SK-N-SH (cell line): ENCODE measurements around the gene CLDND1. TPM values are rescaled to one million over a fixed set of nuclear protein-coding genes. Genes with fewer than 3 reads are reported as not detected.

Experiments used
- CTCF ChIA-PET: fragments of 300-600, 350-600 bp; formaldehyde crosslinking; extraction: SDS; loops from one replicate; lab custom pipeline; 2021; lab: Yijun Ruan, JAX
- POLR2A ChIA-PET: fragments of 350-600 bp; sonication (Branson Sonifier 250); formaldehyde crosslinking; extraction: SDS; loops from one replicate; lab custom pipeline; 2020; ENCODE audit warnings: antibody characterized with exemption, inconsistent platforms; lab: Yijun Ruan, JAX
- DNase-seq: peaks from one replicate; pipeline ENCODE4 v3.0.0; 2012
- H2AFZ ChIP-seq: fragments of 200-600 bp; sonication (generic); 2 replicates; pipeline ENCODE4 v1.8.1; 2016; ENCODE audit warnings: antibody characterized with exemption, mild to moderate bottlenecking, low read depth
- H3F3A ChIP-seq: fragments of 200-600 bp; sonication (generic); replicated peaks from 2 replicates; pipeline ENCODE3; 2016; ENCODE audit warnings: antibody characterized with exemption, mild to moderate bottlenecking; ENCODE audit not compliant: insufficient read depth
- H3K27ac ChIP-seq, 2 experiments: fragments of 200-500 bp in 1 of 2; fragments of 200-600 bp in 1 of 2; sonication (Bioruptor generic) in 1 of 2; sonication (generic), shearing (Covaris generic) in 1 of 2; 2 replicates each; pipeline versions ENCODE4 v1.5.1 to v1.6.1; 2014 to 2016; ENCODE audit warnings: low read depth in 2 of 2, inconsistent platforms in 1 of 2, low read length in 1 of 2, mild to moderate bottlenecking in 1 of 2, mixed read lengths in 1 of 2
- H3K27me3 ChIP-seq: fragments of 200-600 bp; sonication (generic), shearing (Covaris generic); 2 replicates; pipeline ENCODE4 v1.6.1; 2016; ENCODE audit warnings: mixed run types; ENCODE audit not compliant: insufficient read depth
- H3K36me3 ChIP-seq, 2 experiments: fragments of 200-500 bp in 1 of 2; fragments of 200-600 bp in 1 of 2; sonication (Bioruptor generic) in 1 of 2; sonication (generic) in 1 of 2; replicated peaks in 1 of 2; 2 replicates each; pipeline versions ENCODE3 to v1.5.1; 2014 to 2016; ENCODE audit warnings: low read length in 1 of 2, mild to moderate bottlenecking in 1 of 2; ENCODE audit not compliant: insufficient read depth in 2 of 2, control insufficient read depth in 1 of 2
- H3K4me1 ChIP-seq, 2 experiments: fragments of 200-500 bp in 1 of 2; fragments of 200-600 bp in 1 of 2; sonication (Bioruptor generic) in 1 of 2; sonication (generic), shearing (Covaris generic) in 1 of 2; 2 replicates each; pipeline versions ENCODE4 v1.5.1 to v1.6.1; 2014 to 2016; ENCODE audit warnings: low read depth in 1 of 2, low read length in 1 of 2, mixed run types in 1 of 2; ENCODE audit not compliant: insufficient read depth in 2 of 2, control insufficient read depth in 1 of 2
- H3K4me2 ChIP-seq: fragments of 200-600 bp; sonication (generic), shearing (Covaris generic); 2 replicates; pipeline ENCODE4 v1.6.1; 2017; ENCODE audit warnings: mixed run types
- H3K4me3 ChIP-seq, 2 experiments: fragments of 200-500 bp in 1 of 2; fragments of 200-600 bp in 1 of 2; sonication (Bioruptor generic) in 1 of 2; sonication (generic), shearing (Covaris generic) in 1 of 2; 2 replicates each; pipeline versions ENCODE4 v1.5.1 to v1.8.1; 2014 to 2016; ENCODE audit warnings: low read depth in 2 of 2, inconsistent platforms in 1 of 2, low read length in 1 of 2, mild to moderate bottlenecking in 1 of 2, mixed read lengths in 1 of 2, moderate library complexity in 1 of 2
- H3K79me2 ChIP-seq: fragments of 200-600 bp; sonication (generic); 2 replicates; pipeline ENCODE4 v1.8.1; 2017; ENCODE audit warnings: mild to moderate bottlenecking; ENCODE audit not compliant: insufficient read depth
- H3K9ac ChIP-seq: fragments of 200-600 bp; sonication (generic); 2 replicates; pipeline ENCODE4 v1.6.1; 2017; ENCODE audit warnings: mixed run types
- H3K9me2 ChIP-seq: fragments of 200-600 bp; sonication (generic); 2 replicates; pipeline ENCODE4 v1.6.1; 2017; ENCODE audit warnings: mixed run types
- H3K9me3 ChIP-seq: fragments of 200-600 bp; sonication (generic); 2 replicates; pipeline ENCODE4 v1.6.1; 2017; ENCODE audit warnings: mixed run types, mild to moderate bottlenecking, moderate library complexity
- H4K20me1 ChIP-seq: fragments of 200-600 bp; sonication (generic); 2 replicates; pipeline ENCODE4 v1.6.1; 2017; ENCODE audit warnings: mild to moderate bottlenecking, mixed run types; ENCODE audit not compliant: insufficient read depth
- EP300 ChIP-seq, 2 experiments: IDR thresholded peaks; 2 replicates each; pipeline versions ENCODE4 v1.4.0 to v1.6.1; 2012; ENCODE audit warnings: borderline replicate concordance in 1 of 2, low read depth in 1 of 2, low read length in 1 of 2
- FOSL2 ChIP-seq: IDR thresholded peaks from 2 replicates; pipeline ENCODE4 v1.4.0; 2012; ENCODE audit warnings: low read depth, mild to moderate bottlenecking, moderate library complexity, borderline replicate concordance
- FOXJ3 ChIP-seq: sonication (generic); formaldehyde crosslinking; IDR thresholded peaks from 2 replicates; pipeline ENCODE4 v1.5.1; 2020; ENCODE audit warnings: mild to moderate bottlenecking, missing genetic modification reagents
- GABPA ChIP-seq: IDR thresholded peaks from 2 replicates; pipeline ENCODE4 v1.4.0; 2012; ENCODE audit warnings: low read depth, mild to moderate bottlenecking
- MEF2A ChIP-seq: IDR thresholded peaks from 2 replicates; pipeline ENCODE4 v1.4.0; 2012; ENCODE audit warnings: low read depth, borderline replicate concordance
- RXRA ChIP-seq: IDR thresholded peaks from 2 replicates; pipeline ENCODE4 v1.4.0; 2012; ENCODE audit warnings: low read depth, mild to moderate bottlenecking, borderline replicate concordance
- SMC3 ChIP-seq: IDR thresholded peaks from 2 replicates; pipeline ENCODE4 v1.6.1; 2012; ENCODE audit warnings: low read depth, low read length, improper control_type of control experiment
- TAF1 ChIP-seq: IDR thresholded peaks from 2 replicates; pipeline ENCODE4 v1.6.1; 2012; ENCODE audit warnings: low read depth, mild to moderate bottlenecking, low read length, moderate library complexity, borderline replicate concordance
- TCF12 ChIP-seq: IDR thresholded peaks from 2 replicates; pipeline ENCODE4 v1.4.0; 2012
- WGBS: methylation state at CpG from one replicate; pipeline ENCODE4 v1.1.6; 2017; ENCODE audit warnings: low lambda C conversion rate; 5-methylcytosine and 5-hydroxymethylcytosine counted together
- polyA plus RNA-seq, 3 experiments: library from polyadenylated mRNA; depleted of rRNA; stranded (reverse); fragments of >200 nt; gene quantifications; 2 replicates each; pipeline ENCODE4 v1.2.3, GENCODE V29; 2012
- TF ChIP-seq, protein P1 (sequence below): IDR thresholded peaks from 2 replicates; pipeline ENCODE4; 2012
- TF ChIP-seq, protein P2 (sequence below): fragments of 150-350 bp; IDR thresholded peaks from 2 replicates; pipeline ENCODE4 v1.6.1; 2016; ENCODE audit warnings: mild to moderate bottlenecking, low read depth, low read length
- TF ChIP-seq, protein P3 (sequence below): IDR thresholded peaks from 2 replicates; pipeline ENCODE4 v1.4.0; 2012; ENCODE audit warnings: low read depth, borderline replicate concordance

The CLDND1 gene
- polyA plus RNA-seq, 1 of the 3 experiments (the other 2 are of a cell fraction) = 110 TPM

DNA sequence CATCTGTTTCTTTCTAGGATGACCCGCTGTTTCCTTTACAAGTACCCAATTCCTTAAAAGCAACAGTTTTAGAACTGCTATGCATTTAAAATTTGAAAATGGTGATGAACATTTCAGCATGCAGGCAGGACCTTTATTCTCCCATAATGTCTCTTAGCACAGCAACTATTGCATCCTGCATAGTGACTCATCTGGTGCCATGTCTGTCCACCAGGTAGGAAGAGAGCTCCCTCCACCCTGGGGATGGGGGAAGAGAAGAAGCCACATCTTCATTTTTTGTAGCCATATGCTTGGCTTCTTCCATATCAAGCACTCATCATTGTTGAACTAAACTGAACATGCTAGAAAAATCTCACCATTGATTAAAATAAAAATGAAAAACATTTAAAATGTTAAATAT, 19.0 kb upstream of the CLDND1 start:
- no peak overlapping the region for H2AFZ ChIP-seq
- WGBS = 12% methylated on average over 1 of the region's 1 CpG
- peaks cover 4% of the 10 kb centered on the region; the same call in 1 of the 2 replicates for H3K27me3 ChIP-seq
- H3F3A ChIP-seq = peaks cover 3% of the 10 kb centered on the region
- no peaks in the 10 kb centered on the region for H3K36me3 ChIP-seq
- H3K9me2 ChIP-seq = no peaks in the 10 kb centered on the region
- ChIA-PET POLR2A (no interaction called here), CTCF (interaction anchor here (1.4 kb wide), 1 partner anchor 11 kb away, joined by 3 read pairs; no protein-coding TSS in a partner anchor)
- H4K20me1 ChIP-seq = no peaks in the 10 kb centered on the region
- H3K9ac ChIP-seq = no peak overlapping the region
- no peaks in the 10 kb centered on the region for H3K79me2 ChIP-seq
- H3K4me3 ChIP-seq = no peak overlapping the region
- 0 out of 2 replicates have a peak, but pooled peaks cover 4% of the 10 kb centered on the region for H3K9me3 ChIP-seq
- no peaks in the 10 kb centered on the region for H3K4me1 ChIP-seq
- H3K27ac ChIP-seq = no peak overlapping the region
- no peak for TF ChIP-seq SMC3
- TF ChIP-seq RXRA = no peak
- TF ChIP-seq, protein P1, sequence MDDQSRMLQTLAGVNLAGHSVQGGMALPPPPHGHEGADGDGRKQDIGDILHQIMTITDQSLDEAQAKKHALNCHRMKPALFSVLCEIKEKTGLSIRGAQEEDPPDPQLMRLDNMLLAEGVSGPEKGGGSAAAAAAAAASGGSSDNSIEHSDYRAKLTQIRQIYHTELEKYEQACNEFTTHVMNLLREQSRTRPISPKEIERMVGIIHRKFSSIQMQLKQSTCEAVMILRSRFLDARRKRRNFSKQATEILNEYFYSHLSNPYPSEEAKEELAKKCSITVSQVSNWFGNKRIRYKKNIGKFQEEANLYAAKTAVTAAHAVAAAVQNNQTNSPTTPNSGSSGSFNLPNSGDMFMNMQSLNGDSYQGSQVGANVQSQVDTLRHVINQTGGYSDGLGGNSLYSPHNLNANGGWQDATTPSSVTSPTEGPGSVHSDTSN = no peak
- TF ChIP-seq GABPA = no peak
- TF ChIP-seq, protein P2, sequence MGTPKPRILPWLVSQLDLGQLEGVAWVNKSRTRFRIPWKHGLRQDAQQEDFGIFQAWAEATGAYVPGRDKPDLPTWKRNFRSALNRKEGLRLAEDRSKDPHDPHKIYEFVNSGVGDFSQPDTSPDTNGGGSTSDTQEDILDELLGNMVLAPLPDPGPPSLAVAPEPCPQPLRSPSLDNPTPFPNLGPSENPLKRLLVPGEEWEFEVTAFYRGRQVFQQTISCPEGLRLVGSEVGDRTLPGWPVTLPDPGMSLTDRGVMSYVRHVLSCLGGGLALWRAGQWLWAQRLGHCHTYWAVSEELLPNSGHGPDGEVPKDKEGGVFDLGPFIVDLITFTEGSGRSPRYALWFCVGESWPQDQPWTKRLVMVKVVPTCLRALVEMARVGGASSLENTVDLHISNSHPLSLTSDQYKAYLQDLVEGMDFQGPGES = no peak
- TF ChIP-seq MEF2A = no peak
- TF ChIP-seq FOSL2 = no peak
- no peak for TF ChIP-seq FOXJ3 (CRISPR knock-in tag)
- TF ChIP-seq, protein P3, sequence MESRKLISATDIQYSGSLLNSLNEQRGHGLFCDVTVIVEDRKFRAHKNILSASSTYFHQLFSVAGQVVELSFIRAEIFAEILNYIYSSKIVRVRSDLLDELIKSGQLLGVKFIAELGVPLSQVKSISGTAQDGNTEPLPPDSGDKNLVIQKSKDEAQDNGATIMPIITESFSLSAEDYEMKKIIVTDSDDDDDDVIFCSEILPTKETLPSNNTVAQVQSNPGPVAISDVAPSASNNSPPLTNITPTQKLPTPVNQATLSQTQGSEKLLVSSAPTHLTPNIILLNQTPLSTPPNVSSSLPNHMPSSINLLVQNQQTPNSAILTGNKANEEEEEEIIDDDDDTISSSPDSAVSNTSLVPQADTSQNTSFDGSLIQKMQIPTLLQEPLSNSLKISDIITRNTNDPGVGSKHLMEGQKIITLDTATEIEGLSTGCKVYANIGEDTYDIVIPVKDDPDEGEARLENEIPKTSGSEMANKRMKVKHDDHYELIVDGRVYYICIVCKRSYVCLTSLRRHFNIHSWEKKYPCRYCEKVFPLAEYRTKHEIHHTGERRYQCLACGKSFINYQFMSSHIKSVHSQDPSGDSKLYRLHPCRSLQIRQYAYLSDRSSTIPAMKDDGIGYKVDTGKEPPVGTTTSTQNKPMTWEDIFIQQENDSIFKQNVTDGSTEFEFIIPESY = no peak
- no peak for TF ChIP-seq TAF1
- TF ChIP-seq TCF12 = no peak
- no peak for DNase-seq
- no peak overlapping the region for H3K4me2 ChIP-seq

- no peak for DNase-seq
- CTCF ChIA-PET = interaction anchor here (1.4 kb wide), 1 partner anchor 13 kb away, joined by 3 read pairs; no protein-coding TSS in a partner anchor
- H3K36me3 ChIP-seq = no peaks in the 10 kb centered on the region
These were observed 17.6 kb upstream of the CLDND1 start for GRCh38 chr3:98540346-98540745.

More at GRCh38 chr3:98540346-98540745, 17.6 kb upstream of the CLDND1 start:
- POLR2A ChIA-PET = no interaction called here
- 0 out of 2 replicates have a peak, but pooled peaks cover 4% of the 10 kb centered on the region for H3K9me3 ChIP-seq
- no peak overlapping the region for H3K9ac ChIP-seq
- no peak overlapping the region for H2AFZ ChIP-seq
- H3K4me2 ChIP-seq = no peak overlapping the region
- peaks cover 4% of the 10 kb centered on the region; the same call in 1 of the 2 replicates for H3K27me3 ChIP-seq
- no peak overlapping the region for H3K27ac ChIP-seq
- H3F3A ChIP-seq = peaks cover 3% of the 10 kb centered on the region
- H3K9me2 ChIP-seq = no peaks in the 10 kb centered on the region
- no peak for TF ChIP-seq EP300 (IDR thresholded peaks at IDR 0.05; ENCODE audit: borderline replicate concordance in 1 of 2, low read depth in 1 of 2, low read length in 1 of 2)
- TF ChIP-seq RXRA = no peak
- H3K4me3 ChIP-seq = no peak overlapping the region
- no peaks in the 10 kb centered on the region for H4K20me1 ChIP-seq
- no peaks in the 10 kb centered on the region for H3K79me2 ChIP-seq
- WGBS = 42% methylated on average over 3 of the region's 3 CpGs
- no peaks in the 10 kb centered on the region for H3K4me1 ChIP-seq
